ENCODE results near the gene PAK6. TPM values are rescaled to one million over a fixed set of nuclear protein-coding genes. Genes with fewer than 3 reads are reported as not detected.

PAK6 gene
- total RNA-seq, 2 donors from 2014 or later = 13.8 to 190 TPM

DNA sequence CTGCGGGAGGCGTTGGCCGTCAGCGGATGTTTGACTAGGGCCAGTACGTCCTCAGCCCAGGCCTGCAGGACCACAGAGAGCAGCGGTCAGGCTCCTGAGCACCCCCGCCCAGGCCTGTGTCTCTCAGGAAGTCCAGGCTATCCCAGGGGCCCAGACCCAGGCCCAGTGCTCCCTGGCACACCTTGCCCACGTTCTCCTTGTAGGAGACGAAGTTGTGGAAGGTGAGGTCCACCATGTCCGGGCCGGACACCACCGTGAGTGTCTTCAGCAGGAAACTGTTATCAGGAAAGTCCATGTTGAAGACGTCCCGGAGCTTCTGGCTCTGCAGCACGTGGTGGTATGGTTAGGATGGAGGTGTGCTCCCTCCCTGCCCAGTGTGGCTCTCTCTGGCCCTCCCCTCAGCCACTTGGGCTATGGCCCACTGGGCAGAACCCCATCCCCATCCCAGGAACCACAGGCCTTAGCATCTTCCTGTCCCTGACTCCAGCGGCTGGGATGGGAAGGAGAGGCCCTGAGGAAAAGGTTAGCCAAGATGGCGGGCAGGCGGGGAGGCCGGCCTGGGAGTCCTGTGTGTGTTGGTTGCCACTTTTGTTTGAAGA, 63.5 kb downstream of the PAK6 start:
- 95% methylated on average over 19 of the region's 19 CpGs for WGBS
- H3K36me3 ChIP-seq = no peaks in the 10 kb centered on the region
- TF ChIP-seq, protein P1, sequence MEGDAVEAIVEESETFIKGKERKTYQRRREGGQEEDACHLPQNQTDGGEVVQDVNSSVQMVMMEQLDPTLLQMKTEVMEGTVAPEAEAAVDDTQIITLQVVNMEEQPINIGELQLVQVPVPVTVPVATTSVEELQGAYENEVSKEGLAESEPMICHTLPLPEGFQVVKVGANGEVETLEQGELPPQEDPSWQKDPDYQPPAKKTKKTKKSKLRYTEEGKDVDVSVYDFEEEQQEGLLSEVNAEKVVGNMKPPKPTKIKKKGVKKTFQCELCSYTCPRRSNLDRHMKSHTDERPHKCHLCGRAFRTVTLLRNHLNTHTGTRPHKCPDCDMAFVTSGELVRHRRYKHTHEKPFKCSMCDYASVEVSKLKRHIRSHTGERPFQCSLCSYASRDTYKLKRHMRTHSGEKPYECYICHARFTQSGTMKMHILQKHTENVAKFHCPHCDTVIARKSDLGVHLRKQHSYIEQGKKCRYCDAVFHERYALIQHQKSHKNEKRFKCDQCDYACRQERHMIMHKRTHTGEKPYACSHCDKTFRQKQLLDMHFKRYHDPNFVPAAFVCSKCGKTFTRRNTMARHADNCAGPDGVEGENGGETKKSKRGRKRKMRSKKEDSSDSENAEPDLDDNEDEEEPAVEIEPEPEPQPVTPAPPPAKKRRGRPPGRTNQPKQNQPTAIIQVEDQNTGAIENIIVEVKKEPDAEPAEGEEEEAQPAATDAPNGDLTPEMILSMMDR (IDR thresholded peaks at IDR 0.05) = no peak
- TF ChIP-seq POLR2A (IDR thresholded peaks at IDR 0.05) (no peak), POLR2AphosphoS5 (IDR thresholded peaks at IDR 0.05) (no peak)
- no peak for DNase-seq (ENCODE audit: low spot score)
- no peak overlapping the region for H3K4me3 ChIP-seq
- intact Hi-C loops (cut with DNase I) = no loop called here
- no peaks in the 10 kb centered on the region for H3K27me3 ChIP-seq (replicated peaks; ENCODE audit: insufficient read depth)
- H3K4me1 ChIP-seq (replicated peaks) = no peaks in the 10 kb centered on the region
- no peaks in the 10 kb centered on the region for H3K9me3 ChIP-seq
- H3K27ac ChIP-seq = no peak overlapping the region

DNA sequence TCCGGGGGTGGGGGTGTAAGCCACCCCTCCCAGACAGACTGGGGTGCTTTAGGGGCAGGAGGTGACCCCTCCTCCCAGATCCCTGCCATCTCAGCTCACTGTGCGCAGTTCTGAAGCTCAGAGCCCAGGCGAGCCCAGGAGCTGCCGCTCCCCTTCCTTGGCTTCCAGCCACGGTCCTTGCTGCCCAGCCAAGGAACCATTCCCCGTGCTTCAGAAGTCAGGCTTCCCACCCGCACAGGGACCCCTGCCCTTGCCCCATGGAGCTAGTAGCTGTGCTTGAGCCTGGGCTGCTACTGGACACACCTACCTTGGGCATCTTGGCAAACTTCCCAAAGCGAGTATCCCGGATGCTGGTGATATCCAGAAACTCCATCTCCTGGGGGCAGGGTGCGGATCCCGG, 64.1 kb downstream of the PAK6 start:
- WGBS = 65% methylated on average over 10 of the region's 11 CpGs
- intact Hi-C loops (cut with DNase I) = no loop called here
- no peak overlapping the region for H3K4me3 ChIP-seq
- no peaks in the 10 kb centered on the region for H3K9me3 ChIP-seq
- no peak for TF ChIP-seq POLR2A (IDR thresholded peaks at IDR 0.05)
- TF ChIP-seq, protein P1 (IDR thresholded peaks at IDR 0.05) = no peak
- TF ChIP-seq POLR2AphosphoS5 (IDR thresholded peaks at IDR 0.05) = no peak
- H3K27me3 ChIP-seq (replicated peaks; ENCODE audit: insufficient read depth) = no peaks in the 10 kb centered on the region
- DNase-seq (ENCODE audit: low spot score) = no peak
- no peaks in the 10 kb centered on the region for H3K4me1 ChIP-seq (replicated peaks)
- no peak overlapping the region for H3K27ac ChIP-seq
- H3K36me3 ChIP-seq = no peaks in the 10 kb centered on the region

DNA sequence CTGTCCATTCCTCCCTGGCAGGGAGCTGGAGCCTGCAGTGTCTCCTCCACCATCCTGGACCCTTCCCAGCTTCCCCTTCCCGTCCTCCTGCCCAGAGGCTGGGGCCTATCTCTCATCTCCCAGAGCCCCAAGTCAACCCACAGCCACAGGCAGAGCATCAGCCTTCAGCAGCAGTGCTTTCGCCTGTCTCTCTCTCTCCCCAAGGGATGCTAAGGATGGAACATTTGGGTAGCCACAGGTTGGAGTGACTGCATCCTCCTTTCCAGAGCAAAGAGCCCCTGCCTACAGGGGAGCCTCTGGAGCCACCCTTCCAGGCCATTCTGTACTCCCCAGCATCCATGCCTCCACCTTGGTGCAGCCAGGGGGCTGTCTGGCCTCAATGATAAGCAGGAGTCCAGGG, 64.7 kb downstream of the PAK6 start:
- 95% methylated on average over 2 of the region's 2 CpGs for WGBS
- H3K27ac ChIP-seq = no peak overlapping the region
- no peaks in the 10 kb centered on the region for H3K27me3 ChIP-seq (replicated peaks; ENCODE audit: insufficient read depth)
- TF ChIP-seq, protein P1 (IDR thresholded peaks at IDR 0.05) = no peak
- TF ChIP-seq POLR2A (IDR thresholded peaks at IDR 0.05) = no peak
- no peak for TF ChIP-seq POLR2AphosphoS5 (IDR thresholded peaks at IDR 0.05)
- no peaks in the 10 kb centered on the region for H3K36me3 ChIP-seq
- no peak overlapping the region for H3K4me3 ChIP-seq
- no peaks in the 10 kb centered on the region for H3K4me1 ChIP-seq (replicated peaks)
- intact Hi-C loops (cut with DNase I) = no loop called here
- H3K9me3 ChIP-seq = no peaks in the 10 kb centered on the region
- no peak for DNase-seq (ENCODE audit: low spot score)

DNA sequence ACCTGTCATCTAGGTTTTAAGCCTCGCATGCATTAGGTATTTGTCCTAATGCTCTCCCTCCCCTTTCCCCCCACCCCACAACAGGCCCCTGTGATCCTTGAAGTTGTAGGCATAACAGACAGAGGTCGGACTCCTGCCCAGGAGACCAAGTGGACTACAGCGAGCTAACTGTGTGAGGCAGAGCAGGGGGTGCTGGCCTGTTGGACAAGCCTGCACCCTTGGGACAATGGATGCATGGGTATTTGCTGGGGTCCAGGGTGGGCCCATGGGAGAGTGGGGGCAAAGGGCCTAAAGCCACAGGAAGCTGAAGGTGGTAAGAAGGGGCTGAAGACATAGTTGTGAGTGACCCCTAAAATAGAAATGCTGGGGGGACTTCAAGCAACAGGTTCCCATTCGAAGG, 66.4 kb downstream of the PAK6 start:
- TF ChIP-seq POLR2AphosphoS5 (IDR thresholded peaks at IDR 0.05) (no peak), POLR2A (IDR thresholded peaks at IDR 0.05) (no peak)
- TF ChIP-seq, protein P1 (IDR thresholded peaks at IDR 0.05) = no peak
- no peaks in the 10 kb centered on the region for H3K36me3 ChIP-seq
- intact Hi-C loops (cut with DNase I) = no loop called here
- H3K9me3 ChIP-seq = no peaks in the 10 kb centered on the region
- H3K4me3 ChIP-seq = no peak overlapping the region
- 85% methylated on average over 4 of the region's 4 CpGs for WGBS
- H3K4me1 ChIP-seq (replicated peaks) = no peaks in the 10 kb centered on the region
- DNase-seq (ENCODE audit: low spot score) = no peak
- no peaks in the 10 kb centered on the region for H3K27me3 ChIP-seq (replicated peaks; ENCODE audit: insufficient read depth)
- H3K27ac ChIP-seq = no peak overlapping the region

DNA sequence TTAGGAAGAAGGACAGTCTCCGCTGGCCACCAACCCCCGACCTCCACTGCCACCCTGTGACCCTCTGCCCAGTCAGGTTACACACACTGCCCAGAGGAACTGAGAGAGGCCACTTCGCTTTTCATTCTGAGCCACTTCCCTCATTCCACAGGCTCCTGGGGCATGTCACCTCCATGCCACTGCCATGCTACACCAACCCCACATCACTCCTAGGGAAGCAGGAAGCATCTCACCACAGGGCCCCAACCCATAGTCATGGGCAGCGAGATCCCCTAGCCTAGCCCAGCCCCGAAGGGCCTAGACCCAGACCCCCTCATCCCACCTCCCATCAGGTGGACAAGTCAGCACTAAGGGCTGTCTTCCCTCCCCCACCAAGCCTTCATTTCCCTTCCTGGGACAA, 67.5 kb downstream of the PAK6 start:
- 87% methylated on average over 5 of the region's 5 CpGs for WGBS
- H3K4me3 ChIP-seq = no peak overlapping the region
- no peaks in the 10 kb centered on the region for H3K27me3 ChIP-seq (replicated peaks; ENCODE audit: insufficient read depth)
- intact Hi-C loops (cut with DNase I) = no loop called here
- no peak for DNase-seq (ENCODE audit: low spot score)
- TF ChIP-seq POLR2AphosphoS5 (IDR thresholded peaks at IDR 0.05) = no peak
- TF ChIP-seq POLR2A (IDR thresholded peaks at IDR 0.05) = no peak
- TF ChIP-seq, protein P1 (IDR thresholded peaks at IDR 0.05) = no peak
- H3K27ac ChIP-seq = no peak overlapping the region
- H3K36me3 ChIP-seq = no peaks in the 10 kb centered on the region
- no peaks in the 10 kb centered on the region for H3K4me1 ChIP-seq (replicated peaks)
- H3K9me3 ChIP-seq = no peaks in the 10 kb centered on the region

Measured in prostate gland (tissue), 2 donors.